Ovary (tissue), 9 donors: ENCODE measurements around the gene NUP37. TPM values are rescaled to one million over a fixed set of nuclear protein-coding genes. Genes with fewer than 3 reads are reported as not detected.
A peak's percentile ranks its signal among the peaks of the same experiment; 100 is the strongest.

ENCODE experiments used
- DNase-seq, 5 donors: peaks; one replicate each; pipeline ENCODE4 v3.0.0-alpha.2; 2019 to 2020
- H3K27ac ChIP-seq, 2 donors: fragments of 200-600 bp; one replicate each; pipeline versions ENCODE4 v1.5.1 to v1.8.0; 2019 to 2022
- H3K27me3 ChIP-seq: fragments of 200-600 bp; one replicate; pipeline ENCODE4 v1.8.0; 2022
- H3K36me3 ChIP-seq: fragments of 200-600 bp; sonication (generic); one replicate; pipeline ENCODE4 v1.5.1; 2019
- H3K4me1 ChIP-seq: one replicate; pipeline ENCODE4 v1.8.1; 2013; ENCODE audit warnings: mild to moderate bottlenecking, moderate library complexity; ENCODE audit not compliant: insufficient read depth
- H3K4me3 ChIP-seq: fragments of 200-600 bp; sonication (generic); one replicate; pipeline ENCODE4 v1.5.1; 2017
- H3K9me3 ChIP-seq, 2 donors: fragments of 200-600 bp in 1 of 2; sonication (generic) in 1 of 2; one replicate each; pipeline versions ENCODE4 v1.5.1 to v1.8.1; 2013 to 2019; ENCODE audit warnings: mild to moderate bottlenecking in 1 of 2, moderate library complexity in 1 of 2
- CTCF ChIP-seq, 3 donors: fragments of 450-650 bp in 2 of 3; fragments of 200-600 bp in 1 of 3; IDR thresholded peaks; one replicate each; pipeline versions ENCODE4 v1.5.1 to v1.8.0; 2016 to 2022; ENCODE audit warnings: antibody characterized with exemption in 3 of 3, mild to moderate bottlenecking in 1 of 3
- EP300 ChIP-seq: sonication (generic); formaldehyde crosslinking; IDR thresholded peaks from one replicate; pipeline ENCODE4 v1.6.1; 2017; ENCODE audit warnings: antibody characterized with exemption
- POLR2A ChIP-seq: fragments of 450-650 bp; IDR thresholded peaks from one replicate; pipeline ENCODE4 v1.6.1; 2017; ENCODE audit warnings: antibody characterized with exemption, mild to moderate bottlenecking, moderate library complexity
- WGBS, 3 donors: extraction: QIAGEN DNeasy Blood & Tissue Kit in 1 of 3; methylation state at CpG; one replicate each; pipeline versions ENCODE4 v1.1.5 to v1.1.7; 2013 to 2017; 5-methylcytosine and 5-hydroxymethylcytosine counted together
- intact Hi-C, 4 donors: fragments of 100-400 bp; cut with DNase I; formaldehyde crosslinking; loops; one replicate each; pipeline versions ENCODE4 v1.11.0 to v1.15.1; 2022 to 2023
- polyA plus RNA-seq, 2 donors: library from polyadenylated mRNA; stranded (reverse); fragments of 200-250 nt in 1 of 2; fragments of 350-450 nt in 1 of 2; fragmentation: Illumina TruSeq in 1 of 2; extraction: RNeasy Lipid Tissue Mini Kit (QIAGEN cat#74804) in 1 of 2; gene quantifications; one replicate each; pipeline ENCODE4 v1.2.3, GENCODE V29; 2013 to 2014
- total RNA-seq, 7 donors: library from RNA; depleted of rRNA in 2 of 7; stranded (reverse); fragments of >200 nt in 2 of 7; fragmentation: NEBNext Ultra II Directional in 3 of 7; extraction: Animal tissue kit (Norgen Biotek cat#: 25700) in 3 of 7; gene quantifications; one replicate each; pipeline versions ENCODE4 v1.1.0 to v1.2.4, GENCODE V29; 2016 to 2023
- donor health status: DM: no; HTN: no; CAD: no; lungs with moderate emphysema.
- donor health status: DM: no; HTN: no; CAD: no.
- donor health status: Bipolar disorder and iron deficiency.
- donor health status: DM: yes; HTN: yes; CAD: no.
- donor health status: DM: no; HTN: no; CAD: no.
- donor health status: DM: yes; HTN: yes; CAD: no.

Gene NUP37
- total and polyA plus RNA-seq, 9 donors: 12.5 to 22.5 (median 16.2) TPM

DNA sequence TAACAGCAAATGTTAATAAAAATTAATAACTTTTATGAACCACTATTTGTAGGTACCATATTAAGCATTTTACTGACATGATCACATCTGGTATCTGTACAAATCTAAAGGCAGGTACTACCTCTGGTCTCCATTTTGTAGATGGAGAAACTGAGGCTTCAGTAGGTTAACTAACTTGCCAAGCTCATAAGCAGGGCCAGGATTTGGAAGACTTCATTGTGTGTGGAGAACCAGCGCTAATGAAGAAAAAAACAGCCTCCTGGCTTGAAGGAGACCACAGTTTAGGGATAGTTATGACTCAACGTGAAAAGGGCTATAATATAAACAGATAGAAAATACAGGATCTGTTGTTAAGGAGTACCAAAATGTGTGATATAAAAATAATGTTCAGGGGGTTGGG, 1.0 kb downstream of the NUP37 start:
- H3K27ac ChIP-seq: no peak overlapping the region
- WGBS, 3 donors: 47 to 64% (median 59%) methylated on average over 2 of the region's 2 CpGs
- peak overlapping the region; percentile 76 for H3K4me3 ChIP-seq
- TF ChIP-seq POLR2A (no peak), CTCF (IDR thresholded peaks at IDR 0.05) (no peak), EP300 (no peak)
- peaks cover 7% of the 10 kb centered on the region for H3K4me1 ChIP-seq
- no peak for DNase-seq
- intact Hi-C loops: no loop called here
- no peaks in the 10 kb centered on the region for H3K9me3 ChIP-seq
- H3K36me3 ChIP-seq: no peaks in the 10 kb centered on the region
- no peaks in the 10 kb centered on the region for H3K27me3 ChIP-seq

GRCh38 chr12:102116392-102116791, 3.5 kb downstream of the NUP37 start:
- TF ChIP-seq CTCF (IDR thresholded peaks at IDR 0.05) (no peak), POLR2A (no peak), EP300 (no peak)
- Histone ChIP-seq H3K9me3 (no peaks in the 10 kb centered on the region), H3K4me3 (no peak overlapping the region), H3K27ac (no peak overlapping the region), H3K36me3 (no peaks in the 10 kb centered on the region), H3K4me1 (peaks cover 7% of the 10 kb centered on the region), H3K27me3 (no peaks in the 10 kb centered on the region)
- WGBS, 3 donors: 91 to 95% (median 93%) methylated on average over 7 of the region's 7 CpGs
- DNase-seq: no peak
- intact Hi-C loops: no loop called here

- no peaks in the 10 kb centered on the region for H3K27me3 ChIP-seq
- no peaks in the 10 kb centered on the region for H3K36me3 ChIP-seq
- H3K4me1 ChIP-seq: no peaks in the 10 kb centered on the region
- H3K9me3 ChIP-seq: no peaks in the 10 kb centered on the region
- DNase-seq: no peak
- H3K27ac ChIP-seq: no peak overlapping the region
- intact Hi-C loops: no loop called here
- H3K4me3 ChIP-seq: no peak overlapping the region
- 76 to 81% (median 79%) methylated on average over 2 of the region's 2 CpGs for WGBS, 3 donors
- no peak for TF ChIP-seq CTCF (IDR thresholded peaks at IDR 0.05)
- TF ChIP-seq EP300: no peak
- no peak for TF ChIP-seq POLR2A
Observed at GRCh38 chr12:102114212-102114611, 5.7 kb downstream of the NUP37 start.

GRCh38 chr12:102110782-102111181, 9.1 kb downstream of the NUP37 start:
- TF ChIP-seq CTCF (IDR thresholded peaks at IDR 0.05) (no peak), POLR2A (no peak), EP300 (no peak)
- H3K4me1 ChIP-seq: no peaks in the 10 kb centered on the region
- H3K9me3 ChIP-seq: no peaks in the 10 kb centered on the region
- no peak for DNase-seq
- no peaks in the 10 kb centered on the region for H3K36me3 ChIP-seq
- H3K27ac ChIP-seq: no peak overlapping the region
- intact Hi-C loops: no loop called here
- H3K4me3 ChIP-seq: no peak overlapping the region
- no peaks in the 10 kb centered on the region for H3K27me3 ChIP-seq

DNA sequence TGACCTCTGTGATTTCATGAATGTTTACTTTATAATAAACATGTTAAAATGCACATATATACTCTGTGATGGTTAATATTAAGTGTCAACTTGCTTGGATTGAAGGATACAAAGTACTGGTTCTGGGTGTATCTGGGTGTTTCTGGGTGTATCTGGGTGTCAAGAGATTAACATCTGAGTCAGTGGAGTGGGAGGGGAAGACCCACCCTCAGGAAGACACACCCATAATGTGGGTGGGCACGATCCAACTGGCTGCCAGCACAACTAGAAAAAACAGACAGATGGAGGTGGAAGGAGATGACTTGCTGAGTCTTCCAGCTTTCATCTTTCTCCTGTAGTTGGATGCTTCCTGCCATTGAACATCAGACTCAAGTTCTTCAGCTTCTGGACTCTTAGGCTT, 11.9 kb downstream of the NUP37 start:
- WGBS, 3 donors: 92 to 100% (median 93%) methylated on average over 1 of the region's 1 CpG
- no peak overlapping the region for H3K27ac ChIP-seq
- no peaks in the 10 kb centered on the region for H3K9me3 ChIP-seq
- no peak for TF ChIP-seq CTCF (IDR thresholded peaks at IDR 0.05)
- TF ChIP-seq POLR2A: no peak
- TF ChIP-seq EP300: no peak
- no peak for DNase-seq
- H3K36me3 ChIP-seq: no peaks in the 10 kb centered on the region
- no peaks in the 10 kb centered on the region for H3K27me3 ChIP-seq
- intact Hi-C loops: no loop called here
- H3K4me1 ChIP-seq: no peaks in the 10 kb centered on the region
- no peak overlapping the region for H3K4me3 ChIP-seq
